ENCODE data around the gene TMEM43. TPM values are rescaled to one million over a fixed set of nuclear protein-coding genes. Genes with fewer than 3 reads are reported as not detected.
"Not testable (repeated sequence)": the region's sequence is repeated elsewhere in the genome, so short reads cannot be mapped to it uniquely, and the experiment has no call there.

TMEM43 gene, protein sequence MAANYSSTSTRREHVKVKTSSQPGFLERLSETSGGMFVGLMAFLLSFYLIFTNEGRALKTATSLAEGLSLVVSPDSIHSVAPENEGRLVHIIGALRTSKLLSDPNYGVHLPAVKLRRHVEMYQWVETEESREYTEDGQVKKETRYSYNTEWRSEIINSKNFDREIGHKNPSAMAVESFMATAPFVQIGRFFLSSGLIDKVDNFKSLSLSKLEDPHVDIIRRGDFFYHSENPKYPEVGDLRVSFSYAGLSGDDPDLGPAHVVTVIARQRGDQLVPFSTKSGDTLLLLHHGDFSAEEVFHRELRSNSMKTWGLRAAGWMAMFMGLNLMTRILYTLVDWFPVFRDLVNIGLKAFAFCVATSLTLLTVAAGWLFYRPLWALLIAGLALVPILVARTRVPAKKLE
- 79.5 and 83.7 TPM in 2 replicates for total RNA-seq

DNA sequence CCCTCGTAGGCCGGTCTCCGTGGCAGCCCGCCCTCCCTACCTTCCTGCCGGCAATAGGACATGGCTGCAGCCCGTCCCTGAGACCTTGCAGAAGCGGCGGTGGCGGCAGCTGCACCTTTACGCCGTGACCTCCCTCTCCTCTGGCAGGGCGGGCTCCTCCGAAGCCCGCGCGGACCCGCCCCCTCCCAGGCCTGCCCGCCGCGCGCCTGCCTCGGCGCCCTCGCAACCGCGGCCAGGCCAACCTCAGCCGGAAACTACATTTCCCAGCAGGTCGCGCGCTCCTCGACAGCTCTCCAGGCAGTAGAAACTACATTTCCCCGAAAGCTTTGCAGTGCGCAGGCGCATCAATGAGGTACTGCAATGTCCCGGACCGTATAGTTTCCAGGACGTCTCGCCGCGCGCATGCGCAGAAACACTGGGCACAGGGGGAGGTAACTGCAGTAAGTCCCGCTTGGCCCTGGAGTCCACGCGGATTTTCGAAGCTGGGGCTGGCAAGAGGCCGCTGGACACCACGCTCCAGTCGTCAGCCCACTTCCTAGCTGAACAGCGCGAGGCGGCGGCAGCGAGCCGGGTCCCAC lies at the start of gene TMEM43, which contains the start of gene CHCHD4:
Gene TMEM43 (plus strand): TSS at position 438 of the 578 bp plus-strand sequence. CDS start 142 bp downstream, outside the sequence.
Gene CHCHD4 (minus strand): TSS at position 256 of the 578 bp plus-strand sequence. CDS start 194 bp downstream, at position 62.
- TF ChIP-seq CTCF (IDR thresholded peaks at IDR 0.05; ENCODE audit: insufficient read depth, low read length, poor library complexity, severe bottlenecking) = no peak
- Histone ChIP-seq H3K27me3 (ENCODE audit: control insufficient read depth, insufficient read depth, low read length) (no peaks in the 10 kb centered on the region), H3K36me3 (ENCODE audit: control insufficient read depth, insufficient read depth, low read length) (peaks cover 2% of the 10 kb centered on the region), H3K4me3 (ENCODE audit: low read depth, low read length) (peak within 1 kb of the TSS; percentile 68)
- DNase-seq (ENCODE audit: low read depth) = peak; percentile 98

DNA sequence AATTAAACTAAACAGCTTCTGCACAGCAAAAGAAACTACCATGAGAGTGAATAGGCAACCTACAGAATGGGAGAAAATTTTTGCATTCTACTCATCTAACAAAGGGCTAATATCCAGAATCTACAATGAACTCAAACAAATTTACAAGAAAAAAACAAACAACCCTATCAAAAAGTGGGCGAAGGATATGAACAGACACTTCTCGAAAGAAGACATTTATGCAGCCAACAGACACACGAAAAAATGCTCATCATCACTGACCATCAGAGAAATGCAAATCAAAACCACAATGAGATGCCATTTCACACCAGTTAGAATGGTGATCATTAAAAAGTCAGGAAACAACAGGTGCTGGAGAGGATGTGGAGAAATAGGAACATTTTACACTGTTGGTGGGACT lies 49.6 kb upstream of the TMEM43 start:
- DNase-seq (ENCODE audit: low read depth) = not testable (repeated sequence)

DNA sequence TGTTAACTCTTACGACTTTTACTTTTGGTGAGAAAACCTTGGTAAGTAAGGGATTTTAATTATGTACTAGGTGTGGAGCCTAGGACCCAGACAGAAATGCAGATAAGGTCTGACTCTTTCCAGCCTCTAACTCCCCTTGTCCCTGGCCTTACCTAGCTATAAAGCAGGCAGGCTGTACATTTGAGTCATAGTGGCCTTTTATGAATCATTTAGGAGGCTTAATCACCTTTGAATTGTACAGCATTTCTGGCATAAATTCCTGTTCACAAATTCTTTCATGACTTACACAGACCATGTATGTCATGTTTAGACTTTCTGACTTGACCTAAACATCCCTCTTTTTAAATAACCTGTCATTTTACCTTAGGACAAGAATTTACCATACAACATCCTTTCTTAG lies 47.5 kb upstream of the TMEM43 start:
- no peak for TF ChIP-seq CTCF (IDR thresholded peaks at IDR 0.05; ENCODE audit: insufficient read depth, low read length, poor library complexity, severe bottlenecking)
- H3K36me3 ChIP-seq (ENCODE audit: control insufficient read depth, insufficient read depth, low read length) = no peaks in the 10 kb centered on the region
- DNase-seq (ENCODE audit: low read depth) = no peak
- no peak overlapping the region for H3K4me3 ChIP-seq (ENCODE audit: low read depth, low read length)
- no peaks in the 10 kb centered on the region for H3K27me3 ChIP-seq (ENCODE audit: control insufficient read depth, insufficient read depth, low read length)

More for the DNA sequence above, 49.6 kb upstream of the TMEM43 start:
- not testable (repeated sequence) for H3K27me3 ChIP-seq (ENCODE audit: control insufficient read depth, insufficient read depth, low read length); H3K36me3 ChIP-seq (ENCODE audit: control insufficient read depth, insufficient read depth, low read length); H3K4me3 ChIP-seq (ENCODE audit: low read depth, low read length)

DNA sequence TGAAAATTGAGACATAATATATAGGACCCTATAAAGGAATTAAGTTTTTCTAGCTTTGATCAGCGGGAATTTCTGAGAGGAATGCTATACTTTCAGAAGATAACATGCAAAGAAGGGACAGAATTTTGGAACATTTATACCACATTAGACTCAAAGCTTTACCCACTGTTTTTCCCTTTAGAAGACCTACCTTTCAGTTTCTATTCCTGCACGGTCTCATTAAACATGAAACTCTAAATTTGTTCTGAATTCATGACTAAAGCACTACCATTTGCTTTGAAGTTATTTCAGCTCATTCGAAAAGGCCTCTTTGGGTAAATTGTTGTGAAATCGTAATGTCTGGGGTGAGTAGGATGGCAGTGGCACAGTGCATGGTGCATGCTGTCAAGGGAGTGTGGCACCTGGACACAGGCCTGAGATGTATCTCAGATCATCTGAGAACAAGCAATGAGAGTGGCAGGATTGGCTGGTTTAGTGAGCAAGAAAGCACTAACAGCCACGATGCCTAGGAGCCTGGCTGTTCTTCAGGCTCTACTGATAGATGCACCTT lies 42.7 kb upstream of the TMEM43 start:
- no peak for TF ChIP-seq CTCF (IDR thresholded peaks at IDR 0.05; ENCODE audit: insufficient read depth, low read length, poor library complexity, severe bottlenecking)
- no peaks in the 10 kb centered on the region for H3K27me3 ChIP-seq (ENCODE audit: control insufficient read depth, insufficient read depth, low read length)
- no peak overlapping the region for H3K4me3 ChIP-seq (ENCODE audit: low read depth, low read length)
- no peak for DNase-seq (ENCODE audit: low read depth)
- no peaks in the 10 kb centered on the region for H3K36me3 ChIP-seq (ENCODE audit: control insufficient read depth, insufficient read depth, low read length)

DNA sequence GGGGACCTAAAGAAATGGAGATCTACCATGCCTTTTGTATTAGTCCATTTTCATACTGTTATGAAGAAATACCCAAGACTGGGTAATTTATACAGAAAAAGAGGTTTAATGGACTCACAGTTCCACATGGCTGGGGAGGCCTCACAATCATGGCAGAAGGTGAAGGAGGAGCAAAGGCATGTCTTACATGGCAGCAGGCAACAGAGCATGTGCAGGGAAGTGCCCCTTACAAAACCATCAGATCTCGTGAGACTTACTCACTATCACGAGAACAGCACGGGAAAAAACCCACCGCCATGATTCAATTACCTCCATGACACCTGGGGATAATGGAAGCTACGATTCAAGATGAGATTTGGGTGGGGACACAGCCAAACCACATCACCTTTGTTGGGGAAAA lies 37.4 kb upstream of the TMEM43 start:
- not testable (repeated sequence) for H3K4me3 ChIP-seq (ENCODE audit: low read depth, low read length); H3K27me3 ChIP-seq (ENCODE audit: control insufficient read depth, insufficient read depth, low read length); DNase-seq (ENCODE audit: low read depth); H3K36me3 ChIP-seq (ENCODE audit: control insufficient read depth, insufficient read depth, low read length)

DNA sequence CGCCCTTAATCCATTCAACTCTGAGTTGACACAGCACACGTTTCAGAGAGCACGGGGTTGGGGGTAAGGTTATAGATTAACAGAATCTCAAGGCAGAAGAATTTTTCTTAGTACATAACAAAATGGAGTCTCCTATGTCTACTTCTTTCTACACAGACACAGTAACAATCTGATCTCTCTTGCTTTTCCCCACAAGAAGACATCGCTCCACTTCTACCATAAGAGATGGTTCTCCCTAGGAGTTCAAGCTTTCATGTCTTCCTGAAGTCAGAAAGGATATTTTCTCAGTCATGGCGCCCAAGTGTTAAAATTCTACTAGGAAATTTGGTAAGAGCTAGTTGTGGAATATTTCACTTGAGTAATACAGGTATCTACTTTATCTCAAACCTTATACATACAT lies 32.9 kb upstream of the TMEM43 start:
- H3K27me3 ChIP-seq (ENCODE audit: control insufficient read depth, insufficient read depth, low read length); H3K4me3 ChIP-seq (ENCODE audit: low read depth, low read length); DNase-seq (ENCODE audit: low read depth); H3K36me3 ChIP-seq (ENCODE audit: control insufficient read depth, insufficient read depth, low read length): not testable (repeated sequence)

DNA sequence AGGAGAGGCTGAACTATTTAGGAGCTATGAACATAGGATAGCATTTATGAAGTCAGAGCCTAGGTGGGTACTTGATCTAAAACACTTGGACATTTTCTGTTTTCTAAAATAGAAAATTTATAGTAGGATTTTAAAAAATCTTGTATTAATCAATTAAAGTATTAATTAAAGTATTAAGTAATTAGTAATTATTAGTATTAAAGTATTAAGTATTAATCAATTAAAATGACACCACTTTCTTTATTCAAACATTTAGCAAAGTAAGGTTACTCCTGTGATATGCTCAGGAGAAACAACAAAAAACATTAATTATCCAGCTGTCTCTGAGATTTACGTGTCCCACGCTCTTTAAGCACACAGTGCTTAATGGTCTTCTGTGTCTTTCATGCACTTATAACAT lies 32.4 kb upstream of the TMEM43 start:
- no peak for DNase-seq (ENCODE audit: low read depth)
- Histone ChIP-seq H3K27me3 (ENCODE audit: control insufficient read depth, insufficient read depth, low read length) (no peaks in the 10 kb centered on the region), H3K36me3 (ENCODE audit: control insufficient read depth, insufficient read depth, low read length) (no peaks in the 10 kb centered on the region), H3K4me3 (ENCODE audit: low read depth, low read length) (no peak overlapping the region)
- no peak for TF ChIP-seq CTCF (IDR thresholded peaks at IDR 0.05; ENCODE audit: insufficient read depth, low read length, poor library complexity, severe bottlenecking)

Data from kidney epithelial cell (primary cell).